ENCODE data around the gene CERS4. TPM values are rescaled to one million over a fixed set of nuclear protein-coding genes. Genes with fewer than 3 reads are reported as not detected.

Gene CERS4
- 11.5 and 13.1 TPM in 2 replicates for polyA plus RNA-seq (2013)

- Histone ChIP-seq H3K23ac (ENCODE audit: low read length) (no peak within 1 kb of the TSS), H3K36me3 (ENCODE audit: control insufficient read depth in 1 of 2, insufficient read depth in 2 of 2, low read length in 2 of 2) (no peaks in the 10 kb centered on the region), H3K4me1 (ENCODE audit: control insufficient read depth in 1 of 2, insufficient read depth in 2 of 2, low read length in 2 of 2) (peaks cover 18% of the 10 kb centered on the region in 2 experiments), H2BK120ac (ENCODE audit: insufficient read depth, low read length, poor library complexity) (peak within 1 kb of the TSS; percentile 7), H3K79me2 (ENCODE audit: control insufficient read depth, insufficient read depth, low read length, poor library complexity) (peaks cover 12% of the 10 kb centered on the region), H2AK5ac (ENCODE audit: low read length) (peak within 1 kb of the TSS; percentile 7), H3K14ac (ENCODE audit: low read length) (peak within 1 kb of the TSS; percentile 77), H2BK12ac (ENCODE audit: low read length) (peak within 1 kb of the TSS; percentile 1), H3K9me3 (ENCODE audit: insufficient read depth, low read depth, low read length) (peaks cover 1% of the 10 kb centered on the region), H3K27ac (ENCODE audit: low read depth, low read length) (peak within 1 kb of the TSS; percentile 11), H3K4me3 (ENCODE audit: low read depth, low read length) (peak within 1 kb of the TSS; percentile 74), H3K27me3 (ENCODE audit: insufficient read depth, low read length) (no peaks in the 10 kb centered on the region), H4K8ac (ENCODE audit: low read depth, low read length) (peak within 1 kb of the TSS; percentile 67), H3K79me1 (ENCODE audit: low read length) (peaks cover 10% of the 10 kb centered on the region), H3K4me2 (ENCODE audit: low read length) (peak within 1 kb of the TSS; percentile 77), H4K12ac (ENCODE audit: low read depth, low read length) (peak within 1 kb of the TSS; percentile 56), H2AFZ (ENCODE audit: insufficient read depth, low read length, poor library complexity) (peak within 1 kb of the TSS; percentile 61), H3K9ac (ENCODE audit: low read length) (no peak within 1 kb of the TSS), H3K18ac (ENCODE audit: low read length) (peak within 1 kb of the TSS; percentile 86), H2BK5ac (ENCODE audit: low read depth, low read length, poor library complexity) (peak within 1 kb of the TSS; percentile 8), H3K4ac (ENCODE audit: low read depth, low read length) (peak within 1 kb of the TSS; percentile 80), H4K91ac (ENCODE audit: low read depth, low read length) (peak within 1 kb of the TSS; percentile 55)
- WGBS (ENCODE audit: extremely low coverage, insufficient coverage, insufficient read length) = no CpG with 5 or more reads among the region's 60 CpGs
- peak in 1 of 2 donors; percentile 33 for DNase-seq
Measured at GRCh38 chr19:8208922-8209461, at the start of gene CERS4. Gene CERS4 (plus strand): TSS chr19:8209370. CDS start chr19:8251077, 41,707 bp downstream.

GRCh38 chr19:8161135-8161646, 48.0 kb upstream of the CERS4 start:
- H3K18ac ChIP-seq (ENCODE audit: low read length) = no peak overlapping the region
- no peak overlapping the region for H2AK5ac ChIP-seq (ENCODE audit: low read length)
- H3K79me2 ChIP-seq (ENCODE audit: control insufficient read depth, insufficient read depth, low read length, poor library complexity) = no peaks in the 10 kb centered on the region
- H2BK5ac ChIP-seq (ENCODE audit: low read depth, low read length, poor library complexity) = no peak overlapping the region
- no peak overlapping the region for H3K27ac ChIP-seq (ENCODE audit: low read depth, low read length)
- no peak overlapping the region for H4K8ac ChIP-seq (ENCODE audit: low read depth, low read length)
- H3K79me1 ChIP-seq (ENCODE audit: low read length) = no peaks in the 10 kb centered on the region
- WGBS (ENCODE audit: extremely low coverage, insufficient coverage, insufficient read length) = no CpG with 5 or more reads among the region's 12 CpGs
- H2BK12ac ChIP-seq (ENCODE audit: low read length) = no peak overlapping the region
- no peak overlapping the region for H3K4ac ChIP-seq (ENCODE audit: low read depth, low read length)
- H2AFZ ChIP-seq (ENCODE audit: insufficient read depth, low read length, poor library complexity) = no peak overlapping the region
- H2BK120ac ChIP-seq (ENCODE audit: insufficient read depth, low read length, poor library complexity) = no peak overlapping the region
- peak overlapping the region; percentile 97 for H3K23ac ChIP-seq (ENCODE audit: low read length)
- no peak overlapping the region for H3K14ac ChIP-seq (ENCODE audit: low read length)
- no peak overlapping the region for H4K12ac ChIP-seq (ENCODE audit: low read depth, low read length)
- no peak overlapping the region for H3K4me2 ChIP-seq (ENCODE audit: low read length)
- no peaks in the 10 kb centered on the region for H3K36me3 ChIP-seq (ENCODE audit: control insufficient read depth in 1 of 2, insufficient read depth in 2 of 2, low read length in 2 of 2)
- peak in 1 of 2 donors; percentile 5 for DNase-seq
- H4K91ac ChIP-seq (ENCODE audit: low read depth, low read length) = no peak overlapping the region
- peaks cover 4% of the 10 kb centered on the region for H3K9me3 ChIP-seq (ENCODE audit: insufficient read depth, low read depth, low read length)
- no peaks in the 10 kb centered on the region for H3K27me3 ChIP-seq (ENCODE audit: insufficient read depth, low read length)
- H3K9ac ChIP-seq (ENCODE audit: low read length) = no peak overlapping the region
- H3K4me3 ChIP-seq (ENCODE audit: low read depth, low read length) = no peak overlapping the region
- H3K4me1 ChIP-seq (ENCODE audit: control insufficient read depth in 1 of 2, insufficient read depth in 2 of 2, low read length in 2 of 2) = peaks cover 3 to 5% of the 10 kb centered on the region in 2 experiments

GRCh38 chr19:8163759-8164158, 45.4 kb upstream of the CERS4 start:
- no peaks in the 10 kb centered on the region for H3K79me2 ChIP-seq (ENCODE audit: control insufficient read depth, insufficient read depth, low read length, poor library complexity)
- H3K4ac ChIP-seq (ENCODE audit: low read depth, low read length) = no peak overlapping the region
- H4K8ac ChIP-seq (ENCODE audit: low read depth, low read length) = no peak overlapping the region
- H3K36me3 ChIP-seq (ENCODE audit: control insufficient read depth in 1 of 2, insufficient read depth in 2 of 2, low read length in 2 of 2) = no peaks in the 10 kb centered on the region
- H4K91ac ChIP-seq (ENCODE audit: low read depth, low read length) = no peak overlapping the region
- peak; percentile 59 to 84 for DNase-seq
- no CpG with 5 or more reads among the region's 7 CpGs for WGBS (ENCODE audit: extremely low coverage, insufficient coverage, insufficient read length)
- peak overlapping the region; percentile 34 for H3K27ac ChIP-seq (ENCODE audit: low read depth, low read length)
- no peaks in the 10 kb centered on the region for H3K27me3 ChIP-seq (ENCODE audit: insufficient read depth, low read length)
- no peak overlapping the region for H3K23ac ChIP-seq (ENCODE audit: low read length)
- H2AFZ ChIP-seq (ENCODE audit: insufficient read depth, low read length, poor library complexity) = no peak overlapping the region
- H2BK5ac ChIP-seq (ENCODE audit: low read depth, low read length, poor library complexity) = no peak overlapping the region
- H3K4me2 ChIP-seq (ENCODE audit: low read length) = peak overlapping the region; percentile 23
- peaks cover 3 to 5% of the 10 kb centered on the region in 2 experiments for H3K4me1 ChIP-seq (ENCODE audit: control insufficient read depth in 1 of 2, insufficient read depth in 2 of 2, low read length in 2 of 2)
- no peak overlapping the region for H3K18ac ChIP-seq (ENCODE audit: low read length)
- H3K4me3 ChIP-seq (ENCODE audit: low read depth, low read length) = no peak overlapping the region
- no peak overlapping the region for H3K14ac ChIP-seq (ENCODE audit: low read length)
- no peaks in the 10 kb centered on the region for H3K79me1 ChIP-seq (ENCODE audit: low read length)
- peaks cover 4% of the 10 kb centered on the region for H3K9me3 ChIP-seq (ENCODE audit: insufficient read depth, low read depth, low read length)
- no peak overlapping the region for H3K9ac ChIP-seq (ENCODE audit: low read length)
- H2AK5ac ChIP-seq (ENCODE audit: low read length) = no peak overlapping the region
- no peak overlapping the region for H2BK120ac ChIP-seq (ENCODE audit: insufficient read depth, low read length, poor library complexity)
- no peak overlapping the region for H4K12ac ChIP-seq (ENCODE audit: low read depth, low read length)
- peak overlapping the region; percentile 31 for H2BK12ac ChIP-seq (ENCODE audit: low read length)

- Histone ChIP-seq H2BK12ac (ENCODE audit: low read length) (no peak overlapping the region), H4K12ac (ENCODE audit: low read depth, low read length) (no peak overlapping the region), H3K79me1 (ENCODE audit: low read length) (no peaks in the 10 kb centered on the region), H2BK120ac (ENCODE audit: insufficient read depth, low read length, poor library complexity) (no peak overlapping the region), H3K4ac (ENCODE audit: low read depth, low read length) (no peak overlapping the region), H3K23ac (ENCODE audit: low read length) (no peak overlapping the region), H4K8ac (ENCODE audit: low read depth, low read length) (no peak overlapping the region), H3K9ac (ENCODE audit: low read length) (no peak overlapping the region), H3K14ac (ENCODE audit: low read length) (no peak overlapping the region), H2AK5ac (ENCODE audit: low read length) (no peak overlapping the region), H4K91ac (ENCODE audit: low read depth, low read length) (no peak overlapping the region), H3K4me2 (ENCODE audit: low read length) (no peak overlapping the region), H3K18ac (ENCODE audit: low read length) (no peak overlapping the region), H3K27ac (ENCODE audit: low read depth, low read length) (no peak overlapping the region), H3K9me3 (ENCODE audit: insufficient read depth, low read depth, low read length) (no peaks in the 10 kb centered on the region), H2AFZ (ENCODE audit: insufficient read depth, low read length, poor library complexity) (no peak overlapping the region), H3K36me3 (ENCODE audit: control insufficient read depth in 1 of 2, insufficient read depth in 2 of 2, low read length in 2 of 2) (no peaks in the 10 kb centered on the region), H3K4me1 (ENCODE audit: control insufficient read depth in 1 of 2, insufficient read depth in 2 of 2, low read length in 2 of 2) (peaks cover 3% of the 10 kb centered on the region in 2 experiments), H3K4me3 (ENCODE audit: low read depth, low read length) (no peak overlapping the region), H2BK5ac (ENCODE audit: low read depth, low read length, poor library complexity) (no peak overlapping the region), H3K27me3 (ENCODE audit: insufficient read depth, low read length) (no peaks in the 10 kb centered on the region), H3K79me2 (ENCODE audit: control insufficient read depth, insufficient read depth, low read length, poor library complexity) (no peaks in the 10 kb centered on the region)
- WGBS (ENCODE audit: extremely low coverage, insufficient coverage, insufficient read length) = no CpG with 5 or more reads among the region's 6 CpGs
- DNase-seq = peak in 1 of 2 donors; percentile 31
Measured at GRCh38 chr19:8167985-8168384, 41.2 kb upstream of the CERS4 start.

Data from trophoblast cell (in vitro differentiated cells and primary cell).